Erythroblast (primary cell): Measurements from ENCODE around the gene CISD1.
A peak's percentile ranks its signal among the peaks of the same experiment; 100 is the strongest.

Experiments used
- DNase-seq, 2 experiments: peaks; one replicate each; lab custom pipeline; 2025; lab: John Stamatoyannopoulos, UW
- GATA1 ChIP-seq: IDR thresholded peaks from 2 replicates; pipeline ENCODE4 v1.6.1; 2011; ENCODE audit warnings: low read depth, mild to moderate bottlenecking, control low read depth, low read length, moderate library complexity
- POLR2A ChIP-seq: IDR thresholded peaks from 2 replicates; pipeline ENCODE4 v1.6.1; 2011; ENCODE audit warnings: mild to moderate bottlenecking, low read length

Gene CISD1

DNA sequence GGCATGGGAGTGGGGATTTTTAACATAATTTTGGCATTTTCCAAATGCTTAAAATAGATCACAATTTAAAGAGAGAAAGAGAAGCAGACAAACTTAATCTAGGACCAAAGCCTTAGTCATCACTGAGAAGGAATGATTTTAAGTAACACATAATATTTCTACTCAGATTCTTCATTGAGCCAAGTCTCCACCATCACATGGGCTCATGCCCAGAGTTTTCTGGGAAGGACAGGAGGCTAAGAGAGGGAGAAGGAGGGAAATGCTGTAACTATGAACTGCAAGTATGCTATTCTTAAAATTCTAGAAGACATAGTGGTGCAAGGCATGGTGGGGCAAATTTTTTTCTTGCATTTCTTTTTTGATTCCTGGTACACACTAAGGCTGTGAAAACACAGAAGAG is 42.1 kb downstream of the CISD1 start:
- DNase-seq = no peak
- TF ChIP-seq GATA1 (no peak), POLR2A (no peak)

GRCh38 chr10:58316874-58317273 is 47.9 kb downstream of the CISD1 start:
- DNase-seq = no peak
- TF ChIP-seq POLR2A (no peak), GATA1 (no peak)

GRCh38 chr10:58318346-58318745 is 49.4 kb downstream of the CISD1 start:
- DNase-seq = no peak
- TF ChIP-seq GATA1 (no peak), POLR2A (no peak)

DNA sequence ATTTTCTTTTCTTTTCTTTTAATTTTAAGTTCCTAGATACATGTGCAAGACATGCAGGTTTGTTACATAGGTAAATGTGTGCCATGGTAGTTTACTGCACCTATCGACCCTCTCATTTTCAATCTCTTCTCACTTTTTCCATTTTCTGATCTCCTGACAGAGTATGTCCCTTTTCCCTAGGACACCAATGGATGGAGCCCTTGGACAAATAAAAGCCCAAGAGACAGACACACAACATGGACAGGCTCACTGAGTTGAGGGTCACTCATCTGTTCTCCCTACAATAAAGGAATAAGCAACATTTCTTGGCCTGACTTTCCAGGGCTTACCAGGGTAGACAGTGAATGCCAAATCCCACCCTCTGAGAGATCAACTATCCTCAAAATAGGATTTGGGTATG is 50.6 kb downstream of the CISD1 start:
- no peak for TF ChIP-seq POLR2A
- no peak for DNase-seq

GRCh38 chr10:58320351-58321049 is 51.5 kb downstream of the CISD1 start:
- TF ChIP-seq GATA1 (no peak), POLR2A (no peak)
- DNase-seq = no peak

GRCh38 chr10:58322072-58322834 is 53.3 kb downstream of the CISD1 start:
- DNase-seq = no peak
- TF ChIP-seq GATA1 (no peak), POLR2A (no peak)

DNA sequence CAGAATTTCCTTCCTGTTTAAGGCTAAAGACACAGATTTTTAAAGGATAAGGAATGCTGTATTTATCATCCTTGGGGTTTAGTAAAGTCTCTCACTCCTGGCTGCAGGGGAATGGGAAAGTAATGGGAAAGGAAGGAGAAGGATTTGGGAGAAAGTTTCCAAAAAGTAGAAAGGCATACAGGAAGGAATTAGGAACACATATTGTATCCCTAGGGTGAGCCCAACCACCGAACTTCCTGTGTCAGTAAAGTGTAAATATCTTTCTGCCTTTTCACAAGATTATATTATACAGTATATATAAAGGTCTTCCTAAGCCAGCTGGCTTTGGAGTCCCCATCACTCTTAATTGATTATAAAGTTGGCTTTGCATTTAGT is 53.9 kb downstream of the CISD1 start:
- no peak for DNase-seq
- TF ChIP-seq GATA1 = no peak
- TF ChIP-seq POLR2A = no peak

GRCh38 chr10:58326967-58327381 is 58.0 kb downstream of the CISD1 start:
- no peak for TF ChIP-seq GATA1
- TF ChIP-seq POLR2A = no peak
- DNase-seq = no peak

- DNase-seq = no peak
- TF ChIP-seq POLR2A (no peak), GATA1 (no peak)
Measured at GRCh38 chr10:58328233-58328632, 59.3 kb downstream of the CISD1 start.

DNA sequence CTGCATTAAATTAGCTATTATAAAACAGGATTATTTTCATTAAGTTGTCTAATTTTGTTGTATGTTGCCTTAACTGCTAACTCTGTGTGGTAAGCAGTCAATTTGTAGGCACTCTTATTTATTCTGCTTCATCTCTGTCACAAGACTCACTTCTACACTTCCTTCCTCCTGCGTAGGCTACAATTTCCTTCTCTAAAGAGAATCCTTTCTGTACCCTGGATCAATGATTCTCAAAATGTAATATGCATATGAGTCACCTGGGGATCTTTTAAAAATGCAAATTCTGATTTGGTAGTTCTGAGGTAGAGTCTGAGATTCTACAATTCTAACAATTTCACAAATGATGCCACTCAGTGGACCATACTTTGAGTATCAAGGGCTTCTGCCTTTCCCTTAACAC is 61.5 kb downstream of the CISD1 start:
- DNase-seq = no peak
- TF ChIP-seq GATA1 = no peak
- no peak for TF ChIP-seq POLR2A

GRCh38 chr10:58331646-58332045 is 62.7 kb downstream of the CISD1 start:
- TF ChIP-seq POLR2A (no peak), GATA1 (no peak)
- DNase-seq = no peak

GRCh38 chr10:58334817-58335305 is 65.9 kb downstream of the CISD1 start, which contains the start of gene UBE2D1:
TSS of gene UBE2D1 (plus strand) at chr10:58335006. CDS start at chr10:58335202, 196 bp downstream.
- peak; percentile 68 for TF ChIP-seq POLR2A
- no peak for TF ChIP-seq GATA1
- DNase-seq = peak; percentile 72 to 79

- TF ChIP-seq GATA1 = no peak
- no peak for TF ChIP-seq POLR2A
- DNase-seq = peak; percentile 25 to 47
Measured at GRCh38 chr10:58335306-58336005, 66.5 kb downstream of the CISD1 start.

DNA sequence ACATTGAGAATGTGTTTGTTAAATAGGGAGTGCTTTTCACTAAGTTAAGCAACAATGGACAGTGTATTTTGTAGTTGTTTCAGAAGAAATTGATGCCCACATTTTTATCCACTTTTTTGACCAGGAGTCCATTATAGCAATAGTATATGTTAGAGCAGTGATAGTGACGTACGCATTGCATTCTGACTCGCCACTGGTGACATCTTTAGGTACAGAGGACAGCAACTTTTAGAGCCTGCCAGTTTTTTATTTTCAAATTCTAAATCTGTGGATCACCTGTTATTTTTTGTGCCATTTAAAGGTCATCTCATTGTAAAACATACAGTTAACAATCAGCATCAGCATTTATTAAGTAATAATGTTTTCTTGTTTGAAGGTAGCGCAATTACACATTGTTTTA is 67.3 kb downstream of the CISD1 start:
- TF ChIP-seq POLR2A (no peak), GATA1 (no peak)
- DNase-seq = no peak
